ENCODE data around the gene SPEG. TPM values are rescaled to one million over a fixed set of nuclear protein-coding genes. Genes with fewer than 3 reads are reported as not detected.

The SPEG gene
- total and polyA plus RNA-seq, 2 donors (not counting 3 experiments of a cell fraction or from before 2014, with no cell fraction given): 0.84 to 3.5 TPM

DNA sequence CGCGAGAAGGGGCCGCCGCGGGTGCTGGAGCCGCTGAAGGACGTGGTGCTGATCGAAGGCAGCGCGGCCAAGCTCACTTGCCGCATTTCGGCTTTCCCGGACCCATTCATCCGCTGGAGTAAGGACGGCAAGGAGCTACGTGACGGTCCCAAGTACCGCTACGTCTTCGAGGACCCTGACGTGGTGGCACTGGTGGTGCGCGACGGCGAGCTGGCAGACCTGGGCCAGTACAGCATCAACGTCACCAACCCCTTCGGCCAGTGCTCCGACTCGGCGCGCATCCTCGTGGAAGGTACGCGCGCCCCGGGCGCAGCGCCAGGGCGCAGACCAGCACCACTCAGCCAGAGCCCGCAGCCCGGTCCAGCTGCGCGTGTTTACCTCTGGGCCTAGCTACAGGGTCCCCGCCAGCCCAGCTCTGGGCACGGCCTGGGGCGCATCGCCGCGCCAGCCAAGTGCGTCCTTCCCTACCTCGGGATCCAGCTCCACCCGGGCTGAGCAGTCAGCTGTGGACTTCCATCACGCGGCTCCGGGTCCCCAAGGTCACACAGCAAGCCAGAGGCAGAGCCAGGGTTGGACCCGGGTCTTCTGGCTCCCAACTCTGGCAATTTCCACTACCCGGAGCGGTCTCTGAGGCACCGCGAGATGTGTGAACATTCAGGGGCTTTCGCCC lies 62.3 kb downstream of the SPEG start:
- dilution Hi-C loops (cut with MboI; ENCODE audit: extremely low pct_ligation_motif_present, low sequenced_read_pairs) (no loop called here), intact Hi-C loops (cut with micrococcal nuclease) (no loop called here)
- H3K9me3 ChIP-seq (replicated peaks; ENCODE audit: control insufficient read depth, insufficient read depth, low read length): no peaks in the 10 kb centered on the region
- H4K20me1 ChIP-seq (replicated peaks; ENCODE audit: control insufficient read depth, extremely low read depth, insufficient read depth, low read length): no peaks in the 10 kb centered on the region
- no peak for DNase-seq (ENCODE audit: low read depth, low spot score)
- H2AFZ ChIP-seq (ENCODE audit: low read depth, low read length): no peak overlapping the region
- no peak overlapping the region for H3K9ac ChIP-seq (replicated peaks; ENCODE audit: extremely low read depth, insufficient read depth, low read length)
- no peaks in the 10 kb centered on the region for H3K36me3 ChIP-seq (ENCODE audit: control insufficient read depth in 2 of 2, extremely low read depth in 1 of 2, insufficient read depth in 2 of 2, low read length in 2 of 2)
- TF ChIP-seq JUN (IDR thresholded peaks at IDR 0.05; ENCODE audit: borderline replicate concordance, insufficient read depth, insufficient read length, low read depth) (no peak), MAX (IDR thresholded peaks at IDR 0.05; ENCODE audit: insufficient read depth, insufficient read length) (no peak), MYC (IDR thresholded peaks at IDR 0.05; ENCODE audit: low read depth, low read length) (no peak), EZH2 (IDR thresholded peaks at IDR 0.05; ENCODE audit: borderline replicate concordance, low read depth, low read length, severe bottlenecking) (peak; percentile 98)
- no TSS peak for BruUV-seq (replicated peaks)
- peaks cover 12% of the 10 kb centered on the region for H3K4me1 ChIP-seq (ENCODE audit: control insufficient read depth, extremely low read depth, insufficient read depth, low read length)
- no peaks in the 10 kb centered on the region for H3K9me1 ChIP-seq (replicated peaks; ENCODE audit: control insufficient read depth, extremely low read depth, insufficient read depth, low read length)
- H3K4me3 ChIP-seq (replicated peaks in 1 of 3; ENCODE audit: insufficient read depth in 1 of 3, low read depth in 1 of 3, low read length in 3 of 3): no peak overlapping the region
- ChIA-PET POLR2A (interaction anchor here (0.8 kb wide), 1 partner anchor 109 kb away, joined by 3 read pairs; the partner anchor contains the start of gene DNPEP), CTCF (interaction anchor here (1.0 to 19.9 kb wide), 10 partner anchors 11 to 193 kb away, joined by 3 to 731 read pairs (median 10); partner anchors contain the start of gene DNPEP)
- peaks cover 32 to 36% of the 10 kb centered on the region in 2 experiments for H3K27me3 ChIP-seq (ENCODE audit: control insufficient read depth in 2 of 2, insufficient read depth in 2 of 2, low read length in 2 of 2)
- H3K27ac ChIP-seq (ENCODE audit: insufficient read depth, low read depth, low read length): no peak overlapping the region
- H3K79me2 ChIP-seq (ENCODE audit: control insufficient read depth, insufficient read depth, low read length): no peaks in the 10 kb centered on the region
- FAIRE-seq: no peak
- no peak overlapping the region for H3K4me2 ChIP-seq (ENCODE audit: insufficient read depth, low read length)
